Stimulated activated naive CD4-positive, alpha-beta T cell (primary cell): Measurements from ENCODE around the gene LRWD1.
"Not testable (repeated sequence)": the region's sequence is repeated elsewhere in the genome, so short reads cannot be mapped to it uniquely, and the experiment has no call there.

Experiments
- DNase-seq, 6 experiments: peaks; one replicate each; lab custom pipeline; 2025; lab: John Stamatoyannopoulos, UW

Gene LRWD1

DNA sequence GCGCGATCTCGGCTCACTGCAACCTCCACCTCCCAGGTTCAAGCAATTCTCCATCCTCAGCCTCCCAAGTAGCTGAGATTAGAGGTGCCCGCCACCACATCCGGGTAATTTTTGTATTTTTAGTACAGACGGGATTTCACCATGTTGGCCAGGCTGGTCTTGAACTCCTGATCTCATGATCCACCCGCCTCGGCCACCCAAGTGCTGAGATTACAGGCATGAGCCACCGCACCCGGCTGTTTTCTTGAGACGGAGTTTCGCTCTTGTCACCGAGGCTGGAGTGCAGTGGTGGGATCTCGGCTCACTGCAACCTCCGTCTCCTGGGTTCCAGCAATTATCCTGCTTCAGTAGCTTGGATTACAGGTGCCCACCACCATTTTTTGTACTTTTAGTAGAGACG, 33.5 kb downstream of the LRWD1 start:
- DNase-seq, result not testable (repeated sequence)

DNA sequence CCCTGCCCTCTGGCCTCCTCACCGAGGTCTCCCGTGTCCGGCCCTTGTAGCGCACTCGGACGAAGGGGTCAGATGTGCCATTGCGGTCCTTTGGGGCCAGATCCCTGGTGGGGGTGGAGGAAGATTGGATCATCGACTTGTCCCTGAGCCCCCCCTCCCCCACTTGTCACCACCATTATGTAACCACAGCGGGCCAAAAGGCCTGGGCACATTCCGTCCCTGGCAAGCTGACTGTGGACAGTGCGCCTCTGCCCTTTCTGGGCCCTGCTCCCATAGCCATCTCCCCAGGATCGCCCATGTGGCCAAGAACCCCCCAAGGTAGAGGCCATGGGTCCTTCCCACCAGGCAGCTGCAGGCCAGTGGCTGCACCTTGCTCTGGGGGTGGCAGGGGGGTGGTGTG, 38.4 kb downstream of the LRWD1 start:
- DNase-seq, result not testable (repeated sequence)

DNA sequence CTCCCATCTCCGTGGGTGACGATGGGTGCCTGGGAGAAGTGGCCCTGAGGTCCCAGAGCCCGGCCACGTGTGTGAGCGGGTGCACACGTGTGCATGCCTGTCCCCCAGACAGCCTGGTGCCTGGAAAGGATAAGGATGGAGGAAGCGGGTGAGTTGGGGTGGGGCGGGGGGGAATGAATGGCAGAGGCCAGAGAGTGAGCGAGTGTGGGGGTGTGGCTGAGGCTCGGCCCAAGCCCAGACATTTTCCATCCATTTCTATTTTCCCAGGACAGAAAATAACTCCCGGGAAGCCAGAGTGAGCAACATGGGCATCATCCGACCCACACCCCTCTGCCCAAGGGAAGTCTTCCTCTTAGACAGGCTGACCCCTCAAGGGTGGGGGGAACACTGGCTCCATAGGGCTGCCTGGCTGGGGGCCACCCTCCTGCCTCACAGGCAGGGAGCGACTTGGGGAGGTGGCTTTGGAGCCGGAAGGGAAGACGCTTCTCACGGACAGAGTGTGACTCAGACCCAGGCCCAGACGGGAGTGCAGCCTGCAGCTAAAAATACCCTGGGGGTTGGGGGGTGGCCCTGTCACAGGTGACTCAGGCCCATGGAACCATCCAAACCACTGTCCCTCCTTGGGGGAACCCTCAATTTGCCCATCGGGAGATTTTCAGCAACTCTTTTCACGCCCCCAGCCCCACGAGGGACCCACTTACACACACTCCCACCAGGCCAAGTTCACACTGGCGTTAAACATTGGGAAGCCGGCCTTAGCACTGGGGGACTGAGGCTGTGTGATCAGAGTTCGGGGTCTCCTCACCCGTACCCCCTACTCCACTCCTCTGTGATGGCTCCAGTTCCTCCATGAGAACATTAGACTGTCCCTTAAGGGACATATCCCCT, 40.8 kb downstream of the LRWD1 start:
- not testable (repeated sequence) for DNase-seq

DNA sequence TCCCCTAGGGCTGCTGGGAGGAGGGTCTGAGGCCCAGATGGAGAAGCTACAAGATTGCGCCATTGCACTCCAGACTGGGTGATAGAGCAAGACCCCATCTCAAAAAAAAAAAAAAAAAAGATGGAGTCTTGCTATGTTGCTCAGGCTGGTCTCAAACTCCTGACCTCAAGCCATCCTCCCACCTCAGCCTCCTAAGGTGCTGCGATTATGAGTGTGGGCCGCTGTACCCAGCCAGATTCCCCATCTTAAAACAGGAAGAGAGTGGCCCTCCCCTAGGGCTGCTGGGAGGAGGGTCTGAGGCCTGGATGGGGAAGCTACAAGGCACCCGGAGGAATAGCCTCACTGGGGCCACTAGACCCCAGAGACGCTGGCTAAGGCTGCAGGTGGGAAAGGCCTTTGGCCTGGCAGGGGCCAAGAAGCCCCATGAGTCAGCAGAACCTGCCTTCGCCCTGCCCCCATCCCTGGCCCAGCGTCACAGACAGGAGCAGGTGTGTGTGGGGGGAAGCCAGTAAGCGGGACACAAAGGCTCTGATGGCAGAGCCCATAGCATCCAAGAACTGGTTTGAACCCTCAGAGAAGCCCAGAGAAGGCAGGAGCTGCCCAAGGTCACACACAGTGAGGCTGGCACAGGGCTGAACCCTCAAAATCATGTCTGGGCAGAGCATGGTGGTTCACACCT, 42.8 kb downstream of the LRWD1 start:
- not testable (repeated sequence) for DNase-seq

DNA sequence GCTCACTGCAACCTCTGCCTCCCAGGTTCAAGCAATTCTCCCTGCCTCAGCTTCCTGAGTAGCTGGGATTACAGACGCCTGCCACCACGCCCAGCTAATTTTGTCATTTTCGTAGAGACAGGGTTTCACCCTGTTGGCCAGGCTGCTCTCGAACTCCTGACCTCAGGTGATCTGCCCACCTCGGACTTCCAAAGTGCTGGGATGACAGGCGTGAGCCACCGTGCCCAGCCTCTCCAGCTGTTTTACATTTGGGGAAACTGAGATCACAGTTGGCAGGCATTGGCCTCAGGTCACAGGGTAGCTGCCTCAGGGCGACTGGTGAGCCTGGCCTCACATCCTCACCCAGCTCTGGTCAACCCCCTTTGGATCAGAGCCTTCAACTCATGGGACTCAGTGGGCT, 45.8 kb downstream of the LRWD1 start:
- DNase-seq, result not testable (repeated sequence)

DNA sequence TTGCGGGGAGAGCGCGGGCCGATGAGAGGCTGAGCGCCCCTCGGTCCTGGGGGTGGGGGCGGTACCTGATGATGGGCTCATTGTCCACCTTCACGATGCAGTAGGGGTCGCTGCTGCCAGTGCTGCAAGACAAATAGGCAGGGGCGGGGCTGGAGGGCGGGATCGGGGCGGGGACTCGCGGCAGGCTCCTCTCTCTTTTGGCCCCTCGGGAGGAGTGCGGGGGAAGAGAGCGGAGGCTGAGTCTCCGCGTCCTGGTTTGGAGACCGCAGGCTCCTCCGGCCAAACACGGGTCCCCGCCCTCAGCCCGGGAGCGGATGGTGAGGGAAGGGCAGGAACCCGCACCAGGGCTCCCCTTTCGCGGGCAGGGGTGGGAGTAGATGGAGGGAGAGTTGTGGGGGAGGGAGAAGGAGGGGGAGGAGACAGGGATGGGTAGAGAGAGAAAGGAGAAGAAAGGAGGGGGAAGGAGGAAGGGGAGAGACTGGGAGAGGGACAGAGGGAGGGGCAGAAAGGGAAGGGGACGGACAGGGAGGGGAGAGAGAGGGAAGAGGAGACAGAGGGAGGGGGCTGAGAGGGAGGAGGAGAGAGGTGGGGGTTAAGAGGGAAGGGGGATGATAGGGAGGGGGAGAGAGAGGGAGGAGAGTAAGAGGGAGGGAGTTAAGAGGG, 47.2 kb downstream of the LRWD1 start:
- not testable (repeated sequence) for DNase-seq

DNA sequence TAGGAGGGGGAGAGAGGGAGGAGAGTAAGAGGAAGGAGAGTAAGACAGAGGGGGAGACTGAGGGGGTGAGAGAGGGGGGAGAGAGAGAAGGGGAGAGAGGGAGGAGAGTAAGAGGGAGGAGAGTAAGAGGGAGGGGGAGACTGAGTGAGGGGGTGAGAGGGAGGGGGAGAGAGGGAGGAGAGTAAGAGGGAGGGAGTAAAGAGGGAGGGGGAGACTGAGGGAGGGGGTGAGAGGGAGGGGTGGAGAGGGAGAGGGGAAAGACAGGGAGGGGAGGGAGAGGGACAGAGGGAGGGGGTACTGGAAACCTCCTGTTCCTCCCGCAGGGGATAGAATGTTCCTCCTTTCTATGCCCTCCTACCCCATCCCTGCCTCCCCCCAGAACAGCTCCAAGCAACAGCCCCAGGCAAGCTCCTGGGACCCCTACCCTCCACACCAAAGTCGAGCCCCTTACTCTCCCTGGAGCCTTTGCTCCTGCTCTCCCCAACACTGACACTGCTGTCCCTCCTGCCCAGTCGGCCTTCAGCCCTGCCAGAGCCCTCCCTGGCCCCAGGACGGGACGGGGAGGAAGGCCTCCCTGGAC, 47.9 kb downstream of the LRWD1 start:
- DNase-seq, result not testable (repeated sequence)

DNA sequence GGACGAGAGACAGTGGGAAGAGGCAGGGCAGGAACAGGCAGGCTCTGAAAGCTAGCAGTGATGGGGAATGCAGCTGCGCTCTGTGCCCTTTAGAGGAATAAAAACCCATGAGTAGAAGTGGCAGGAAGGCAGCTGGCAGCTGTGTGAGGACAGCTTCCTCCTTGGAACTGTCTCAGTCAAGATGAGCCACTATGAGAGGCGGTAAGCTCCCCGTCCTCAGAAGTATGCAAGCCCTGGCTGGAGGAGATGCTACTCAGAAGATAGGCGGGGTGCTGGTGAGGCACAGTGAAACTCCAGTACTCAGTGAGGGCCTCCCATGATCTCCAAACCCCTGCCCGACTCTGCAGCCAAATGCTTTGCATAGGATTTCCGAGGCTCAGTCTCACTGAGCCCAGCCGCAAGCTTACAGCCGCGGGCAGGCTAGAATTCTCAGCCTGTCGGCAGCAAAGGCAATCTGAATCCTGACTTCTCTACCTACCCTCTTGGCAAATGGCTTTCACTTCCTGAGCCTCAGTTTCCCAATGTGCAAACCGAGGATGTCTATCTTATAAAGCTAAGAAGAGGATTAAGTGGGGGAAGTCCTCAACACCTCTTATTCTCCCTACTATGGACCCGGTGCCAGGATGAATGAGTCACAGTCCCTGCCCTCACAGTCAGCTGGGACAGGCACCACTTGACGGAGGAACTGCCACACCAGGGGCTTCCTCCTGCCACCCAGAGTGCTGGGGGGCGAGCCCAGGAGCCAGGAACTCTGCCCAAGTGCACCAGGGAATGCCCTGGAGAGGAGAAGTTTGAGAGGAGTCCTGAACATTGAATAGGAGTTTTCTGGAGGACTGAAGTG, 50.3 kb downstream of the LRWD1 start:
- DNase-seq, result not testable (repeated sequence)

DNA sequence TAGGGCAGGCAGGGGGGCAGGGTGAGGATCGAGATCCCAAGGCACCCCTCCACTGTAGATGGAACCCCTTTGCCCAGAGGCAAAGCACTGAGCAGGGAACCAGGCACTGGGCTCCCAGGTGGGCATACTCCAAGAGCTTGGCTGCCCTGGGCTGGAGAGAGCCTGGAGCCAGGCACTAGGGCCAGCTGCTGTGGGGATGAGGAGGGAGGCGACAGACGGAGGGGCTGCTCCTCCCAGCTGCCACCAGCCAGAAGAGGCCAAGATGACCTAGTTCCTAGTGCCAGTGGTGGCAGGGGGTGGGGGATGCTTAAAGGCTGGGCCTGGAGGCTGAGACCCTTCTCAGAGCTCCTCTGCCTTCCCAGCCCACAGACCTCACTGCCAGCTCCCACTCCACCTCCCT, 51.1 kb downstream of the LRWD1 start:
- not testable (repeated sequence) for DNase-seq

DNA sequence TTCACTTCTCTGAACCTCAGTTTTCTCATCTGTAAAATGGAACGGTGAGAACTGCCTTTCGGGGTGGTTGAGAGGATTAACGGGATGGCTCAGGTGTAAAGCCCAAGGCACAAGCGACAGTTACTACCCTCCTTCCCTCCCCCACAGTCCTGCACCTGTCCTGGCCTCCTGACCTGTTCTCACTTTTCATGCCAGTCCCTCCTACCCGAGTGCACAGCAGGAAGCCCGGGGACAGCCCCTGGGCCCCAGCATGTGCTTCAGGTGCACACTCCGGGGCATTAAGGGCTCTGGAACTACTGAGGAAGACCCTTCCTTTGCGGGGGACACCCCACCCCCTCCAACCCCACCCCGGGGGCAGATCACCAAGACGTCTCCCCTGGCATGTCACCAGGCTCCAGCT, 52.2 kb downstream of the LRWD1 start:
- DNase-seq, result not testable (repeated sequence)

DNA sequence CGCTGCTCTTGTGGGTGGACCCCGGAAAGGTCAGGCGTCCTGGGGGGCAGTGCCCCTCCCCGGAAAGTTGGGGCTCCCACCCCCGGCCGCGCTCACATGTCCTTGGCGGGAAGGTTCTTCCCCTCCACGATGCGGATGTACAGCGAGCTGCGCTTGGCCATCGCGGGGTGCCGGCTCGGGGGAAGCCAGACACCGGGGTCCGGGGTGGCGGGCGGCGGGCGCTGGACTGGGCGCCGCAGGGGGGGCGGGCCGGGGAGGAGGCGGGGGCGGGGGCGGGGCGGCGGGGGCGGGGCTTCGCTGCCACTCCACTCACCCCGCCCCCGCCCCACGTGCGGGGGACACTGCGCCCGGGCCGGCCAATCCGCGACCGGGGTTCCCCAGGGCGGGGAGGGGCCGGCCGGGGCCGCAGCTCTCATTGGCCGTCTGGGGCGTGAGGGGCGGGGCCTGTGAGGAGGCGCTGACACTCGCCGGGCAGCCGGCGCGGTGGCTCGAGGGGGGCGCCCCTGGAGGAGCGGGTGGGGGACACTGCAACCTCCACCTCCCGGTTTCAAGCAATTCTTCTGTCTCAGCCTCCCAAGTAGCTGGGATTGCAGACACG, 52.9 kb downstream of the LRWD1 start, which contains the start of gene RASA4B:
TSS of gene RASA4B (minus strand) at position 228 of the 598 bp plus-strand sequence. CDS start at position 161, 67 bp downstream.
- not testable (repeated sequence) for DNase-seq

DNA sequence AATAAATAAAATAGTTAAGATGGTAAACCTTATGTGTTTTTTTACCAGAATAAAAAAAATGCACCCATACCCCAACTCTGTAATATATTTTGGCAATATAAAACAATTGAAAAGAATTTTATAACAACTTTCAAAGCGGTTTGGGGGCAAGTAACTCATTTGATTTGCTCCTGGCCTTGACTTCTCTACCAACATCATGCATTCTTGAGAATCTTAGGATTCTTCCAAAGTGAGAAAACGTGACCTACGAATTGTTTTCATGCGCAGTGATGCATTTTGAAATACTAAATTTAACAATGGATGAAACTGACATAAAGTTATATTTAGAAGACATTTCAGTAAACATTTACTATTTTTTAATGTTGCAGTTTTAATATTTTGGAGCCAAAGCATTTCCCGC, 56.0 kb downstream of the LRWD1 start:
- not testable (repeated sequence) for DNase-seq
